Neural cell (in vitro differentiated cells): ENCODE results near the gene HIRIP3. TPM values are rescaled to one million over a fixed set of nuclear protein-coding genes. Genes with fewer than 3 reads are reported as not detected.

ENCODE experiments used
- H2AFZ ChIP-seq: fragments of 200-600, 300-800 bp; sonication (generic), shearing (Covaris generic); 2 replicates; pipeline ENCODE4 v1.6.0; 2014; ENCODE audit warnings: low read depth, mild to moderate bottlenecking, antibody characterized with exemption, low read length, moderate library complexity
- H3F3A ChIP-seq: fragments of 200-600 bp; shearing (Covaris generic); 2 replicates; pipeline ENCODE4 v1.6.1; 2016; ENCODE audit warnings: mild to moderate bottlenecking, moderate library complexity, mixed read lengths, antibody characterized with exemption, low read length; ENCODE audit not compliant: insufficient read depth, poor library complexity, severe bottlenecking
- H3K27ac ChIP-seq: fragments of 200-600, 300-800 bp; sonication (generic), shearing (Covaris generic); 2 replicates; pipeline ENCODE4 v1.5.1; 2014; ENCODE audit warnings: mild to moderate bottlenecking, low read length, moderate library complexity
- H3K27me3 ChIP-seq: fragments of 300-800, 200-600 bp; sonication (generic), shearing (Covaris generic); 2 replicates; pipeline ENCODE4 v1.6.0; 2014; ENCODE audit warnings: mild to moderate bottlenecking, low read depth, low read length, moderate library complexity; ENCODE audit not compliant: insufficient read depth
- H3K36me3 ChIP-seq: fragments of 300-800, 200-600 bp; sonication (generic), shearing (Covaris generic); 2 replicates; pipeline ENCODE4 v1.5.1; 2014; ENCODE audit warnings: mild to moderate bottlenecking, antibody characterized with exemption, low read length, moderate library complexity; ENCODE audit not compliant: insufficient read depth
- H3K4me2 ChIP-seq: fragments of 300-800, 200-600 bp; sonication (generic), shearing (Covaris generic); 2 replicates; pipeline ENCODE4 v1.6.0; 2014; ENCODE audit warnings: mild to moderate bottlenecking, low read length
- H3K4me3 ChIP-seq: fragments of 300-800, 200-600 bp; sonication (generic), shearing (Covaris generic); 2 replicates; pipeline ENCODE4 v1.5.1; 2014; ENCODE audit warnings: mild to moderate bottlenecking, low read length, moderate library complexity
- H3K79me2 ChIP-seq: fragments of 200-600 bp; shearing (Covaris generic); replicated peaks from 2 replicates; pipeline ENCODE4 v1.6.0; 2014; ENCODE audit warnings: mild to moderate bottlenecking, low read length, moderate library complexity; ENCODE audit not compliant: insufficient read depth
- H3K9ac ChIP-seq: fragments of 300-800, 200-600 bp; sonication (generic), shearing (Covaris generic); 2 replicates; pipeline ENCODE4 v1.6.1; 2016; ENCODE audit warnings: mild to moderate bottlenecking, low read length, mixed read lengths
- H3K9me2 ChIP-seq: fragments of 200-600 bp; shearing (Covaris generic); 2 replicates; pipeline ENCODE4 v1.6.1; 2016; ENCODE audit warnings: mild to moderate bottlenecking, low read length, mixed read lengths; ENCODE audit not compliant: insufficient read depth
- H3K9me3 ChIP-seq: fragments of 200-600, 300-800 bp; sonication (generic), shearing (Covaris generic); 2 replicates; pipeline ENCODE4 v1.6.1; 2016; ENCODE audit warnings: mild to moderate bottlenecking, mixed run types, low read length, moderate library complexity, mixed read lengths
- H4K20me1 ChIP-seq: fragments of 200-600 bp; shearing (Covaris generic); 2 replicates; pipeline ENCODE4 v1.6.1; 2016; ENCODE audit warnings: mild to moderate bottlenecking, mixed run types; ENCODE audit not compliant: insufficient read depth
- EP300 ChIP-seq: fragments of 450-650 bp; conservative IDR thresholded peaks from 2 replicates; pipeline ENCODE4 v1.6.1; 2014; ENCODE audit warnings: antibody characterized with exemption, mild to moderate bottlenecking, moderate library complexity; ENCODE audit not compliant: poor library complexity, severe bottlenecking
- EZH2 ChIP-seq: fragments of 200-600, 300-800 bp; shearing (Covaris generic), sonication (generic); IDR thresholded peaks from 2 replicates; pipeline ENCODE4 v1.6.1; 2014; ENCODE audit warnings: antibody characterized with exemption, low read length, borderline replicate concordance, mild to moderate bottlenecking; ENCODE audit not compliant: insufficient read depth, poor library complexity, severe bottlenecking
- MXI1 ChIP-seq: fragments of 450-650 bp; conservative IDR thresholded peaks from 2 replicates; pipeline ENCODE4 v1.6.1; 2014; ENCODE audit warnings: antibody characterized with exemption, mild to moderate bottlenecking; ENCODE audit not compliant: poor library complexity, severe bottlenecking
- POLR2AphosphoS5 ChIP-seq: IDR thresholded peaks from 2 replicates; pipeline ENCODE4 v1.6.1; 2012
- RAD21 ChIP-seq: fragments of 450-650 bp; conservative IDR thresholded peaks from 2 replicates; pipeline ENCODE4 v1.6.1; 2014; ENCODE audit warnings: antibody characterized with exemption, mild to moderate bottlenecking, moderate library complexity
- REST ChIP-seq: IDR thresholded peaks from 2 replicates; pipeline ENCODE4 v1.6.1; 2012; ENCODE audit warnings: borderline replicate concordance
- SMC3 ChIP-seq: fragments of 450-650 bp; conservative IDR thresholded peaks from 2 replicates; pipeline ENCODE4 v1.6.1; 2014; ENCODE audit warnings: antibody characterized with exemption, mild to moderate bottlenecking, moderate library complexity; ENCODE audit not compliant: poor library complexity
- TAF1 ChIP-seq: IDR thresholded peaks from 2 replicates; pipeline ENCODE4 v1.6.1; 2012; ENCODE audit warnings: low read depth
- polyA plus RNA-seq: library from polyadenylated mRNA; depleted of rRNA; stranded (reverse); fragments of >200 nt; gene quantifications from 2 replicates; pipeline ENCODE4 v1.2.3, GENCODE V29; 2014
- TF ChIP-seq, protein P1 (sequence below): fragments of 450-650 bp; IDR thresholded peaks from 2 replicates; pipeline ENCODE4 v1.5.1; 2014; ENCODE audit warnings: antibody characterized with exemption, mild to moderate bottlenecking, moderate library complexity; ENCODE audit not compliant: poor library complexity, severe bottlenecking

Gene HIRIP3
- polyA plus RNA-seq, 1 donor from 2014 or later, result 51.2 TPM

DNA sequence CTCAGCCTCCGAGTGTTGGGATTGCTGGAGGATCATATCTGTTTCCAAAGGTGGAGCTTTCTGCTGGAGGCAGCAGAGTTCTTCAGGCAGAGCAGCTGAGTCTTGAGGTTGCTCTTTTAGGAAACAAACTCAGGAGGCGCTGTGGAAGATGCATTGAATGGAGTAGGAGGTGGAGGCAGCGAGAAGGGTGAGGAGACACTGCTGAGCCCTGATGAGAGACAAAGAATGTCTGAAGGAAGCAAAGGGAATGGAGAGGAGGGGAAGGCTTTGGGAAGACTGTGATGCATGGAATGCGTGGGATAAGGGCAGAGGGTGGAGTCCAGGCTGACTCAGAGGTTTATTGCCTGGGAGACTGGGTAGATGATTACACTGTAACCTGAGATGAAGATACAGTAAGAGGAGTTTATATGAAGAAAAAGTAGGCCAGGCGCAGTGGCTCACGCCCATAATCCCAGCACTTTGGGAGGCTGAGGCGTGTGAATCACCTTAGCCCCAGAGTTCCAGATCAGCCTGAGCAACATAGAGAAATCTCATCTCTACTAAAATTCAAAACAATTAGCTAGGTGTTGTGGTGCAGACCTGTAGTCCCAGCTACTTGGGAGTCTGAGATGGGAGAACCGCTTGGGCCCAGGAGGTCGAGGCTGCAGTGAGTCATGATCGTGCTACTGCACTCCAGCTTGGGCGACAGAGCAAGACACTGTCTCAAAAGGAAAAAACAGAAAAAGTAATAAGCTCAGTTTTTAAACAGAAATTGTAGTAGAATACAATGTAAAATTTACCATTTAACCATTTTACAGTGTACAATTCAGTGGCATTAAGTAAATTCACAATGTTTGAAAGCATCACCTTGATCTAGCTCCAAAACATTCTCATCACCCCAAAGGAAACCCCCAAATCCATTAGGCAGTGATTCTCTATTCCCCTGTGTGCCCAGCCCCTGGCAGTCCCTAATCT lies 51.3 kb downstream of the HIRIP3 start:
- Histone ChIP-seq H3K36me3 (no peaks in the 10 kb centered on the region), H3K79me2 (no peaks in the 10 kb centered on the region), H4K20me1 (no peaks in the 10 kb centered on the region), H3K27me3 (no peaks in the 10 kb centered on the region), H3K4me3 (no peak overlapping the region), H2AFZ (no peak overlapping the region), H3K9ac (no peak overlapping the region), H3K9me3 (no peaks in the 10 kb centered on the region), H3K9me2 (no peaks in the 10 kb centered on the region), H3K4me2 (no peak overlapping the region), H3K27ac (no peak overlapping the region), H3F3A (no peaks in the 10 kb centered on the region)
- TF ChIP-seq MXI1 (no peak), SMC3 (no peak), TAF1 (no peak), EZH2 (no peak), REST (no peak), EP300 (no peak), POLR2AphosphoS5 (no peak), RAD21 (no peak)
- TF ChIP-seq, protein P1, sequence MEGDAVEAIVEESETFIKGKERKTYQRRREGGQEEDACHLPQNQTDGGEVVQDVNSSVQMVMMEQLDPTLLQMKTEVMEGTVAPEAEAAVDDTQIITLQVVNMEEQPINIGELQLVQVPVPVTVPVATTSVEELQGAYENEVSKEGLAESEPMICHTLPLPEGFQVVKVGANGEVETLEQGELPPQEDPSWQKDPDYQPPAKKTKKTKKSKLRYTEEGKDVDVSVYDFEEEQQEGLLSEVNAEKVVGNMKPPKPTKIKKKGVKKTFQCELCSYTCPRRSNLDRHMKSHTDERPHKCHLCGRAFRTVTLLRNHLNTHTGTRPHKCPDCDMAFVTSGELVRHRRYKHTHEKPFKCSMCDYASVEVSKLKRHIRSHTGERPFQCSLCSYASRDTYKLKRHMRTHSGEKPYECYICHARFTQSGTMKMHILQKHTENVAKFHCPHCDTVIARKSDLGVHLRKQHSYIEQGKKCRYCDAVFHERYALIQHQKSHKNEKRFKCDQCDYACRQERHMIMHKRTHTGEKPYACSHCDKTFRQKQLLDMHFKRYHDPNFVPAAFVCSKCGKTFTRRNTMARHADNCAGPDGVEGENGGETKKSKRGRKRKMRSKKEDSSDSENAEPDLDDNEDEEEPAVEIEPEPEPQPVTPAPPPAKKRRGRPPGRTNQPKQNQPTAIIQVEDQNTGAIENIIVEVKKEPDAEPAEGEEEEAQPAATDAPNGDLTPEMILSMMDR, result no peak

Other genes with a start within 250 kb of the HIRIP3 start
- gene C16orf54, start 249.6 kb downstream of the HIRIP3 start, polyA plus RNA-seq, result not detected in 2 replicates
- gene ZG16, start 217.4 kb downstream of the HIRIP3 start, polyA plus RNA-seq, result not detected in 2 replicates
- 81.1 and 89.7 TPM in 2 replicates for gene KIF22, start 204.9 kb downstream of the HIRIP3 start, polyA plus RNA-seq
- 147 and 168 TPM in 2 replicates for gene MAZ, start 189.1 kb downstream of the HIRIP3 start, polyA plus RNA-seq
- gene PRRT2, start 183.4 kb downstream of the HIRIP3 start, polyA plus RNA-seq, result 84.2 and 105 TPM in 2 replicates
- 86.8 and 88.7 TPM in 2 replicates for gene PAGR1, start 179.5 kb downstream of the HIRIP3 start, polyA plus RNA-seq
- 2.5 and 5.7 TPM in 2 replicates for gene MVP, start 175.2 kb downstream of the HIRIP3 start, polyA plus RNA-seq
- gene CDIPT, start 132.4 kb downstream of the HIRIP3 start, polyA plus RNA-seq, result 92.6 and 95.6 TPM in 2 replicates
- 48.8 and 52.7 TPM in 2 replicates for gene SEZ6L2, start 96.1 kb downstream of the HIRIP3 start, polyA plus RNA-seq
- 38.9 and 48.2 TPM in 2 replicates for gene ASPHD1, start 95.1 kb downstream of the HIRIP3 start, polyA plus RNA-seq
- gene KCTD13, start 69.4 kb downstream of the HIRIP3 start, polyA plus RNA-seq, result 55.0 and 70.7 TPM in 2 replicates
- gene TMEM219, start 33.5 kb downstream of the HIRIP3 start, polyA plus RNA-seq, result 154 and 157 TPM in 2 replicates
- 62.7 and 65.5 TPM in 2 replicates for gene TAOK2, start 21.7 kb downstream of the HIRIP3 start, polyA plus RNA-seq
- 106 and 130 TPM in 2 replicates for gene INO80E, start 624 bp upstream of the HIRIP3 start, polyA plus RNA-seq
- 7.3 and 8.5 TPM in 2 replicates for gene DOC2A, start 15.4 kb upstream of the HIRIP3 start, polyA plus RNA-seq
- not detected in 2 replicates for gene C16orf92, start 27.6 kb upstream of the HIRIP3 start, polyA plus RNA-seq
- gene TLCD3B, start 35.7 kb upstream of the HIRIP3 start, polyA plus RNA-seq, result 18.9 and 21.7 TPM in 2 replicates
- gene ALDOA, start 70.1 kb upstream of the HIRIP3 start, polyA plus RNA-seq, result 59.3 and 71.3 TPM in 2 replicates
- gene PPP4C, start 80.4 kb upstream of the HIRIP3 start, polyA plus RNA-seq, result 173 and 184 TPM in 2 replicates
- gene TBX6, start 96.3 kb upstream of the HIRIP3 start, polyA plus RNA-seq, result not detected in 2 replicates
- 76.9 and 90.1 TPM in 2 replicates for gene YPEL3, start 100.6 kb upstream of the HIRIP3 start, polyA plus RNA-seq
- gene GDPD3, start 117.9 kb upstream of the HIRIP3 start, polyA plus RNA-seq, result 2.7 and 3.6 TPM in 2 replicates
- 18.5 and 20.2 TPM in 2 replicates for gene MAPK3, start 127.6 kb upstream of the HIRIP3 start, polyA plus RNA-seq
- gene CORO1A, start 188.0 kb upstream of the HIRIP3 start, polyA plus RNA-seq, result 106 and 107 TPM in 2 replicates
- gene BOLA2B, start 198.0 kb upstream of the HIRIP3 start, polyA plus RNA-seq, result 394 and 487 TPM in 2 replicates
- 22.8 and 43.4 TPM in 2 replicates for gene SLX1A, start 198.3 kb upstream of the HIRIP3 start, polyA plus RNA-seq
- gene SULT1A3, start 203.6 kb upstream of the HIRIP3 start, polyA plus RNA-seq, result 12.1 and 13.2 TPM in 2 replicates